ENCODE measurements around the gene ATP8A2. TPM values are rescaled to one million over a fixed set of nuclear protein-coding genes. Genes with fewer than 3 reads are reported as not detected.

Gene ATP8A2
- total and polyA plus RNA-seq, 10 of the 15 experiments (the other 5 are each of a cell fraction or from before 2014, with no cell fraction given) = 0.01 to 0.04 (median 0.04) TPM; not detected in 7

DNA sequence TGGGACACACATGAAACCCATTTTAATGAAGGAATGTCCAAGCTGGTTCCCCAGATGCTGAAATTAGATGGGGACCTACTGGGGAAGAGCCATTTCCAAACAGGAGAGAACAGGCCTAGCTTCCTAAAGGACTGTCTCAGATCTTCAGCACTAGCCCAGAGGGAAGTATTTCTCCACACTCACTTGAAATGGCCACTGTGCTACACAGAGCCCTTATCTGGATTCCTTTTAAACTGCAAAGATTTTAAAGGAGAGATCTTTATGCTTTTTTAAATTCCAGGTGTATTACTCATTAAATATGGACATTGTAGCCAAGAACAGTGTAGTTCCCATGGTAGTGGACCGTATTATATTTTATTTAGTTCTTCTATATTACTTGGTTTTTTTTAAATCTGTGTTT is 424.7 kb downstream of the ATP8A2 start:
- ChIA-PET SMC1A (ENCODE audit: uncharacterized antibody, unreplicated experiment) (no interaction called here), RAD21 (ENCODE audit: unreplicated experiment) (no interaction called here), CTCF (no interaction called here), POLR2A (no interaction called here)
- TF ChIP-seq ETV6 (conservative IDR thresholded peaks at IDR 0.05 in 1 of 2, IDR thresholded peaks at IDR 0.05 in 1 of 2; ENCODE audit: borderline replicate concordance in 1 of 2, low read depth in 1 of 2) = no peak
- TF ChIP-seq, protein P1, sequence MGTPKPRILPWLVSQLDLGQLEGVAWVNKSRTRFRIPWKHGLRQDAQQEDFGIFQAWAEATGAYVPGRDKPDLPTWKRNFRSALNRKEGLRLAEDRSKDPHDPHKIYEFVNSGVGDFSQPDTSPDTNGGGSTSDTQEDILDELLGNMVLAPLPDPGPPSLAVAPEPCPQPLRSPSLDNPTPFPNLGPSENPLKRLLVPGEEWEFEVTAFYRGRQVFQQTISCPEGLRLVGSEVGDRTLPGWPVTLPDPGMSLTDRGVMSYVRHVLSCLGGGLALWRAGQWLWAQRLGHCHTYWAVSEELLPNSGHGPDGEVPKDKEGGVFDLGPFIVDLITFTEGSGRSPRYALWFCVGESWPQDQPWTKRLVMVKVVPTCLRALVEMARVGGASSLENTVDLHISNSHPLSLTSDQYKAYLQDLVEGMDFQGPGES (IDR thresholded peaks at IDR 0.05) = no peak
- no peaks in the 10 kb centered on the region for H3K4me1 ChIP-seq (ENCODE audit: control insufficient read depth, insufficient read depth, low read length)
- no peaks in the 10 kb centered on the region for H3K9me3 ChIP-seq (replicated peaks; ENCODE audit: control insufficient read depth, insufficient read depth, low read length)
- ATAC-seq = no peak
- intact Hi-C loops (cut with micrococcal nuclease; ENCODE audit: unreplicated experiment) (no loop called here), in situ Hi-C loops (cut with MboI) (no loop called here)
- H3K27me3 ChIP-seq (replicated peaks in 1 of 2; ENCODE audit: control insufficient read depth in 2 of 2, insufficient read depth in 2 of 2, low read length in 1 of 2) = no peaks in the 10 kb centered on the region; a peak in 1 of 4 replicates
- H3K9ac ChIP-seq (ENCODE audit: control insufficient read depth, insufficient read depth, low read length) = no peak overlapping the region
- H3K36me3 ChIP-seq (ENCODE audit: control insufficient read depth in 2 of 2, insufficient read depth in 2 of 2, low read length in 1 of 2) = no peaks in the 10 kb centered on the region
- no peak for DNase-seq (ENCODE audit: low read depth, low spot score)
- BruUV-seq (replicated peaks) = no TSS peak
- H3K27ac ChIP-seq (ENCODE audit: control insufficient read depth, insufficient read depth) = no peak overlapping the region
- no peak for FAIRE-seq
- H4K20me1 ChIP-seq (ENCODE audit: control insufficient read depth, insufficient read depth) = no peaks in the 10 kb centered on the region
- no peak overlapping the region for H3K4me2 ChIP-seq (ENCODE audit: control insufficient read depth, insufficient read depth)
- WGBS (ENCODE audit: insufficient coverage, insufficient replicate concordance, low lambda C conversion rate, missing lambda C conversion rate) = 87% methylated on average over 1 of the region's 1 CpG
- H3K79me2 ChIP-seq (ENCODE audit: control insufficient read depth, insufficient read depth, low read length) = no peaks in the 10 kb centered on the region
- H2AFZ ChIP-seq (ENCODE audit: control insufficient read depth, low read depth, low read length) = no peak overlapping the region
- no peak overlapping the region for H3K4me3 ChIP-seq

DNA sequence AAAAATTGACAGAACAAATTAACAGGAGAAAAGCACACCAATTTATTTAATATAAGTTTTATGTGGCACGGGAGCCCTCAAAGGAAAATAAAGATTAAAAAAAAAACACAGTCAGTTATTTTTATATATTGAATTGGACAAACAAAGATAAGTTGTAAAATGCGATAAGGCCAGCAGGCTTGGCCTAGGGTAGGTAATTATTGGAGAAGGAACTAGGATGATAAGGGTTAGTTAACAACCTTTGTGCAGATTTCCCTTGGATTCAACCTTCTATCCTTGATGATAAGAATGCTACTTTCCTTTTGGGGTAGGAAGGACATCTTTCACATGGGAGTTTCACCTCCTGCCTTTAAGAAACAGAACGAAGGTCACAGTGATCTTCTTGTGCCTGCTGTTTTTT is 427.2 kb downstream of the ATP8A2 start:
- BruUV-seq (replicated peaks) = no TSS peak
- CTCF ChIA-PET = no interaction called here
- no peak overlapping the region for H3K27ac ChIP-seq (ENCODE audit: control insufficient read depth, insufficient read depth)
- no peak for TF ChIP-seq SIX5 (IDR thresholded peaks at IDR 0.05; ENCODE audit: low read depth, low read length, severe bottlenecking)
- TF ChIP-seq ZNF622 (IDR thresholded peaks at IDR 0.05) = no peak
- TF ChIP-seq, protein P2, sequence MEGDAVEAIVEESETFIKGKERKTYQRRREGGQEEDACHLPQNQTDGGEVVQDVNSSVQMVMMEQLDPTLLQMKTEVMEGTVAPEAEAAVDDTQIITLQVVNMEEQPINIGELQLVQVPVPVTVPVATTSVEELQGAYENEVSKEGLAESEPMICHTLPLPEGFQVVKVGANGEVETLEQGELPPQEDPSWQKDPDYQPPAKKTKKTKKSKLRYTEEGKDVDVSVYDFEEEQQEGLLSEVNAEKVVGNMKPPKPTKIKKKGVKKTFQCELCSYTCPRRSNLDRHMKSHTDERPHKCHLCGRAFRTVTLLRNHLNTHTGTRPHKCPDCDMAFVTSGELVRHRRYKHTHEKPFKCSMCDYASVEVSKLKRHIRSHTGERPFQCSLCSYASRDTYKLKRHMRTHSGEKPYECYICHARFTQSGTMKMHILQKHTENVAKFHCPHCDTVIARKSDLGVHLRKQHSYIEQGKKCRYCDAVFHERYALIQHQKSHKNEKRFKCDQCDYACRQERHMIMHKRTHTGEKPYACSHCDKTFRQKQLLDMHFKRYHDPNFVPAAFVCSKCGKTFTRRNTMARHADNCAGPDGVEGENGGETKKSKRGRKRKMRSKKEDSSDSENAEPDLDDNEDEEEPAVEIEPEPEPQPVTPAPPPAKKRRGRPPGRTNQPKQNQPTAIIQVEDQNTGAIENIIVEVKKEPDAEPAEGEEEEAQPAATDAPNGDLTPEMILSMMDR (IDR thresholded peaks at IDR 0.05 in 2 of 3, conservative IDR thresholded peaks at IDR 0.05 in 1 of 3; ENCODE audit: control insufficient read depth in 2 of 3, extremely low read depth in 1 of 3, insufficient read depth in 1 of 3, low read depth in 3 of 3, low read length in 3 of 3) = no peak
- TF ChIP-seq RB1 (IDR thresholded peaks at IDR 0.05; ENCODE audit: borderline replicate concordance) = no peak
- TF ChIP-seq, protein P3, sequence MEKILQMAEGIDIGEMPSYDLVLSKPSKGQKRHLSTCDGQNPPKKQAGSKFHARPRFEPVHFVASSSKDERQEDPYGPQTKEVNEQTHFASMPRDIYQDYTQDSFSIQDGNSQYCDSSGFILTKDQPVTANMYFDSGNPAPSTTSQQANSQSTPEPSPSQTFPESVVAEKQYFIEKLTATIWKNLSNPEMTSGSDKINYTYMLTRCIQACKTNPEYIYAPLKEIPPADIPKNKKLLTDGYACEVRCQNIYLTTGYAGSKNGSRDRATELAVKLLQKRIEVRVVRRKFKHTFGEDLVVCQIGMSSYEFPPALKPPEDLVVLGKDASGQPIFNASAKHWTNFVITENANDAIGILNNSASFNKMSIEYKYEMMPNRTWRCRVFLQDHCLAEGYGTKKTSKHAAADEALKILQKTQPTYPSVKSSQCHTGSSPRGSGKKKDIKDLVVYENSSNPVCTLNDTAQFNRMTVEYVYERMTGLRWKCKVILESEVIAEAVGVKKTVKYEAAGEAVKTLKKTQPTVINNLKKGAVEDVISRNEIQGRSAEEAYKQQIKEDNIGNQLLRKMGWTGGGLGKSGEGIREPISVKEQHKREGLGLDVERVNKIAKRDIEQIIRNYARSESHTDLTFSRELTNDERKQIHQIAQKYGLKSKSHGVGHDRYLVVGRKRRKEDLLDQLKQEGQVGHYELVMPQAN (conservative IDR thresholded peaks at IDR 0.05) = no peak
- TF ChIP-seq BMI1 (IDR thresholded peaks at IDR 0.05; ENCODE audit: borderline replicate concordance) = no peak
- TF ChIP-seq, protein P4, sequence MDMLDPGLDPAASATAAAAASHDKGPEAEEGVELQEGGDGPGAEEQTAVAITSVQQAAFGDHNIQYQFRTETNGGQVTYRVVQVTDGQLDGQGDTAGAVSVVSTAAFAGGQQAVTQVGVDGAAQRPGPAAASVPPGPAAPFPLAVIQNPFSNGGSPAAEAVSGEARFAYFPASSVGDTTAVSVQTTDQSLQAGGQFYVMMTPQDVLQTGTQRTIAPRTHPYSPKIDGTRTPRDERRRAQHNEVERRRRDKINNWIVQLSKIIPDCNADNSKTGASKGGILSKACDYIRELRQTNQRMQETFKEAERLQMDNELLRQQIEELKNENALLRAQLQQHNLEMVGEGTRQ (IDR thresholded peaks at IDR 0.05; ENCODE audit: borderline replicate concordance, low read depth, low read length) = no peak
- TF ChIP-seq YBX1 (IDR thresholded peaks at IDR 0.05) = no peak
- no peak for TF ChIP-seq SUPT20H (IDR thresholded peaks at IDR 0.05; ENCODE audit: borderline replicate concordance, control insufficient read depth, low read depth, low read length)

More for the DNA sequence above, 427.2 kb downstream of the ATP8A2 start:
- ChIA-PET SMC1A (ENCODE audit: uncharacterized antibody, unreplicated experiment) (no interaction called here), RAD21 (ENCODE audit: unreplicated experiment) (no interaction called here), POLR2A (no interaction called here)
- Histone ChIP-seq H2AFZ (ENCODE audit: control insufficient read depth, low read depth, low read length) (no peak overlapping the region), H3K27me3 (replicated peaks in 1 of 2; ENCODE audit: control insufficient read depth in 2 of 2, insufficient read depth in 2 of 2, low read length in 1 of 2) (no peaks in the 10 kb centered on the region; a peak in 1 of 4 replicates), H3K9me3 (replicated peaks; ENCODE audit: control insufficient read depth, insufficient read depth, low read length) (no peaks in the 10 kb centered on the region; the same call in 1 of the 3 replicates), H3K36me3 (ENCODE audit: control insufficient read depth in 2 of 2, insufficient read depth in 2 of 2, low read length in 1 of 2) (no peaks in the 10 kb centered on the region), H3K79me2 (ENCODE audit: control insufficient read depth, insufficient read depth, low read length) (no peaks in the 10 kb centered on the region), H3K9ac (ENCODE audit: control insufficient read depth, insufficient read depth, low read length) (no peak overlapping the region), H3K4me2 (ENCODE audit: control insufficient read depth, insufficient read depth) (no peak overlapping the region), H3K4me1 (ENCODE audit: control insufficient read depth, insufficient read depth, low read length) (no peaks in the 10 kb centered on the region), H4K20me1 (ENCODE audit: control insufficient read depth, insufficient read depth) (no peaks in the 10 kb centered on the region), H3K4me3 (no peak overlapping the region)
- FAIRE-seq (no peak), ATAC-seq (no peak), DNase-seq (ENCODE audit: low read depth, low spot score) (no peak)
- in situ Hi-C loops (cut with MboI) = no loop called here
- WGBS (ENCODE audit: insufficient coverage, insufficient replicate concordance, low lambda C conversion rate, missing lambda C conversion rate) = 27% methylated on average over 3 of the region's 3 CpGs
- intact Hi-C loops (cut with micrococcal nuclease; ENCODE audit: unreplicated experiment) = no loop called here

All from GM12878 (cell line).